HG03108 (cell line): ENCODE data around the gene KRTAP10-5.
"Not testable (repeated sequence)": the region's sequence is repeated elsewhere in the genome, so short reads cannot be mapped to it uniquely, and the experiment has no call there.

ENCODE experiments used
- ATAC-seq: cut with Tn5 transposase; IDR thresholded peaks from one replicate; pipeline ENCODE4 v1.9.1; 2021; ENCODE audit warnings: moderate library complexity; ENCODE audit not compliant: unreplicated experiment

The KRTAP10-5 gene

DNA sequence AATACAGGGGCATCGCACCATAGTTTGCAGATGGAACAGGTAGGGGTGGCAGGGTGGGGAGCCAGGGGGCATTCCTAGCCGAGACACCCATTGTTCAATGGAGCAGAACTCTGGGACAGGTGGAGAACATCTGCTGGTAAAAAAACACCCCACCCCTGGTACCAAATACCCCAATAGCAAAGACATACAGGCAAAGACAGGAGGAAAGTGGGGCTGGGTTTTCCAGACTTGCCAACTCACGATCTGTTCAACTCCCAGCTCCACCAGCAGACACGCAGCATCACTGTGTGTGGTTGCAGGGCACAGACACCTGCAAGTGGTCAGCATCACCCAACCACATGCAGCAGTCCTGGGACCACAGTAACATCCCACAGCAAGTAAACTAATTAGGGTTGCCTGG lies 31.1 kb upstream of the KRTAP10-5 start:
- ATAC-seq, result no peak

DNA sequence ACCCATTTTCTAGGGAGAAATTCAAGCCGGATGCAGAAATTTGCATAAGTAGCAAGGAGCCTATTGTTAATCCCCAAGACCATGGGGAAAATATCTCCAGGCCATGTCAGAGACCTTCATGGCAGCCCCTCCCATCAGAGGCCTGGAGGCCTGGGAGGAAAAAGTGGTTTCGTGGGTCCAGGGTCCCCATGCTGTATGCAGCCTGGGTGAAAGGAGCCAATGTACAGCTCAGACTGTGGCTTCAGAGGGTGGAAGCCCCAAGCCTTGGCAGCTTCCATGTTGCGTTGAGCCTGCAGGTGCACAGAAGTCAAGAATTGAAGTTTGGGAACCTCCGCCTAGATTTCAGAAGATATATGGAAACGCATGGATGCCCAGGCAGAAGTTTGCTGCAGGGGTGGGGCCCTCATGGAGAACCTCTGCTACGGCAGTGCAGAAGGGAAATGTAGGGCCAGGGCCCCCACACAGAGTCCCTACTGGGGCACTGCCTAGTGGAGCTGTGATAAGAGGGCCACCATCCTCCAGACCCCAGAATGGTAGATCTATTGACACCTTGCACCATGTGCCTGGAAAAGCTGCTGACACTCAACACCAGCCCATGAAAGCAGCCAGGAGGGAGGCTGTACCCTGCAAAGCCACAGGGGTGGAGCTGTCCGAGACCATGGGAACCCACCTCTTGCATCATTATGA lies 29.9 kb upstream of the KRTAP10-5 start:
- not testable (repeated sequence) for ATAC-seq

DNA sequence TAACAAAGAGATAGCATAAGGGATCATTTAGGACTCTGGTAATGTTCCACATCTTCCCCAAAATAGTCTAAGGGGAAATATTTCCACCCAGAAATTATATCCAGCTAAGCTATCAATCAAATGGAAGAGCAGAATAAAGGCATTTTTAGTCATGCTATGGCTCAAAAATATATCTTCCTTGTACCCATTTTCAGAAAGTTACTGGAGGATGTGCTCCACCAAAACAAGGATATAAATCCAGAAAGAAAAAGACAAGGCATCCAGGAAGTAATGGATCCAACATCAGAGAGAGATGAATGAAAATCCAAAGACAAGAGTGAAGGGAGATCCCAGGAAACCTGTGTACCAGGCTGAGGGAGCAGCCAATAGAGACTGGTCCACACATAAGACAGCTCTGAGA lies 28.8 kb upstream of the KRTAP10-5 start:
- ATAC-seq, result no peak

DNA sequence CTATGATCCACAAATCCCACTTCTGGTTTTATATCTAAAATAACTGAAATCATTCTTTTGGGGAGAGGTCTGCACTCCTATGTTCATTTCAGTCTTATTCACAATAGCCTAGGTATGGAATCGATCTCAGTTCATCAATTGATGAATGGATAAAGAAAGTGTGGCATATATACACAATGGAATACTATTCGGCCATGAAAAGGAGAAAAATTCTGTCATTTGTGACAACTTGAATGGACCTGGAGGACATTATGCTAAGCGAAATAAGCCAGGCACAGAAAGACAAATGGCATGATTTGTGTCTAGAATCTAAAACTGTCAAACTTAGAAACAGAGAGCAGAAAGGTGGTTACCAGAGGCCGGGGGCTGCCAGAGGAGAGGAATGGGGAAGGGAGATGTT lies 26.1 kb upstream of the KRTAP10-5 start:
- ATAC-seq, result no peak

DNA sequence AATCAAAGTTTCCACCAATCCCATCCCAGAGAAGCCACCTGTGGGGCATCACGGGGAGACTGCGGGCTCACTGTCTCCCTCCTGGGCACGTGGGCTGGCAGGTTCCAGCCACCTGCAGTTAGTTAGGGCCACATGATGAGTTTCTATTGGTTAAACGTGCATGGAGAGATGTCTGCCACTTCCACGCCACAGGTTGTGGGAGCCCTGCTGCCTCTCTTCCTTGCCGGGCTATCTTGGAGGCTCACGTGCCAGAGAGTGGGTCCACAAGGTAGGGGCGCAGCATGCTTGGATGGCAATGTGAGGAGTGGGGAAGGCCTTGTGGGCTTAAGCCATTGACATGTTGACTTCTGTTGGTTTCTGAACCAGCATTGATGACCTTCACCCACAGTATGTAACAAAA lies 23.5 kb upstream of the KRTAP10-5 start:
- ATAC-seq, result no peak

DNA sequence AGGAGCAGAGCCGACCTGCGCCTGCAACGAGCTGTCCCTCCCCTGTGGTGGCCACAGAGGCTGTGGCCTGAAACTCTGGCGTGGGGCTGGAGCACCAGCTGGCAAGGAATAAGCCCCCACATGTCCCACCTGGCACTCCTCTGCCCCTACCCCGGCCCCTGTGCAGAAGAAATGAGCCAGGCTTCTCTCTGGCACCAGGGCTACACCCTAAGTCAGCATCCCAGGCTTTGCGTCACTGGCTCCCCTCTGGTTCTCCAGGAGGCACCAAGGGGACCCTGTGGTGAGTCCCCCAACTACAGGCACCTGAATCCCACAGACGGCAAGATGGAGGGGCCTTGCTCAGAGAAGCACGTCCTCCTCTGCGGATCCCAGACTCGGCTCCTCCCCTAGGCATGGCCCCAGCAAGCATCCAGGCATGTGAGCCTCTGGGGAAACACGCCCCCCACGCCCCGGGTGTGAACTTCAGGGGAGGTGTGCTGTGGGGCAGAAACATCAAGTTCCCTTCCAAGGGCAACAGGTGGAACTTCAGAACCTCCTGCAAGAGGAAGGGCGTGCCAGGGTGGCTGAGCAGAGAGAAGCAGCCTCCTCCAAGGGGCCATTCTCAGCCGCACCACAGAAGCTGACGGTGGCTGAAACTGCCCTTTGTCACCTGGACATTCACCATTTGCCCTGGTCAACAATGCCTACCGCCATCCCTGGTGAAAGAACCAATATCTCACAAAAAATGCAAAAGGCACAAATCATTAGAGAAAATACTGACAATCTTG lies 22.9 kb upstream of the KRTAP10-5 start:
- ATAC-seq, result no peak

DNA sequence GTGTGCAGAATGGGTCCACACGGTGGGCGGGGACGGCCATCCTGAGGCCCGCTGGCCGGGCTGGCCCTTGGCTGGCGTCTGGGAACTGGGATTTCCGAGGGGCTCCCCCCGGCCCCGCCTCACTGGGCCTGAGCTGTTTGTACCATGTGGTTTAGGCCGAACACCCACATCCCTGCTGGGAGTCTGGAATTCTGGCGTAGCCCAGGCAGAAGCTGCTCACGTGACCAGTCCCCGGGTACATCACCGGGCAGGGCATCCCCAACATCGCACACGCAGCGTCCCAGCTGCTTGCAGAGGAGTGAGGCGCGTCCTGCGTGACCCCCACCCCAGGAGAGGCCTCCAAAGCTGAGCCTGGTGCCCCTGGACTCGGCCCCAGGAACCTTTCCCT lies 22.1 kb upstream of the KRTAP10-5 start:
- no peak for ATAC-seq

DNA sequence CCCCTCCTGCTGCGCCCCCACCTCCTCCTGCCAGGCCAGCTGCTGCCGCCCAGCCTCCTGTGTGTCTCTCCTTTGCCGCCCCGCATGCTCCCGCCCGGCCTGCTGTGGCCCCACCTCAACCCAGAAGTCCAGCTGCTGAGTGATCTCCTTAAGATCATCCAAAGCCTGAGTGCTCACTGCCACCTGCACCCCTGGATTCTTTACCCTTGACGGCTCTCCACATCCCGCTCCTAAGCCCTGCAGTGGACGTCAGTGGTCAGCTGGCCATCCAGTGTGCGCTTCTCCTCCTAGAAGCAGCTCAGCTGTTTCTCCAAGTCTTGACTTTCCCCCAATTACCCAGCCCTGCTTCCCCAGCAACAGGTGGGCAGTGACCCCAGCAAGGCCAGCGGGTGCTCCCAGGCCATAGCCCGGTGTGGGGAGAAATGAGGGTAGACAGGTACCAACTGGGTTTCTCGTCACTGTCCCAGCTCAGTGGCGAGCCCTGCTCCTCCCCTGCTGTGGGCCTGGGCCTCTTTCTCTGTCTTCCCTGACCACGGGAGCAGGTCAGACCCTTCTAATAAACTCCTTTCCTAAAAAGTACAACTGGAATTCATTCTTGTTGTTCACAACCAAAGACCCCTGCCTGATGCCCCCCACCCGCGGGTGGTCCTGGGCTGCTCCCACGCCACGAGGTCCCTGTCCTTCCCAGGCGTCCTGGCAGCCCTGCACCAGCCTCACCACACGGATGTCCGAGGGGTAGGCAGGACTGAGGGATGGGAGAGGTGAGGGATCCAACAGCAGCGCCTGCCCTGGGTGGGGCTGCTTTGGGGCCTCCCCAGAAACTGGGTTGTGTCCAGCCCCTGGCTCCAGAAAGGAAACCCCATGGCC lies 21.4 kb upstream of the KRTAP10-5 start:
- ATAC-seq, result no peak

DNA sequence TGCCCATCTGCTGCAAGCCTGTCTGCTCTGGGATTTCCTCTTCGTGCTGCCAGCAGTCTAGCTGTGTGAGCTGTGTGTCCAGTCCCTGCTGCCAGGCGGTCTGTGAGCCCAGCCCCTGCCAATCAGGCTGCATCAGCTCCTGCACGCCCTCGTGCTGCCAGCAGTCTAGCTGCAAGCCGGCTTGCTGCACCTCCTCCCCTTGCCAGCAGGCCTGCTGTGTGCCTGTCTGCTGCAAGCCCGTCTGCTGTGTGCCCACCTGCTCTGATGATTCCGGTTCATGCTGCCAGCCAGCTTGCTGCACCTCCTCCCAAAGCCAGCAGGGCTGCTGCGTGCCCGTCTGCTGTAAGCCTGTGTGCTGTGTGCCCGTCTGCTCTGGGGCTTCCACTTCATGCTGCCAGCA lies 20.7 kb upstream of the KRTAP10-5 start:
- not testable (repeated sequence) for ATAC-seq

DNA sequence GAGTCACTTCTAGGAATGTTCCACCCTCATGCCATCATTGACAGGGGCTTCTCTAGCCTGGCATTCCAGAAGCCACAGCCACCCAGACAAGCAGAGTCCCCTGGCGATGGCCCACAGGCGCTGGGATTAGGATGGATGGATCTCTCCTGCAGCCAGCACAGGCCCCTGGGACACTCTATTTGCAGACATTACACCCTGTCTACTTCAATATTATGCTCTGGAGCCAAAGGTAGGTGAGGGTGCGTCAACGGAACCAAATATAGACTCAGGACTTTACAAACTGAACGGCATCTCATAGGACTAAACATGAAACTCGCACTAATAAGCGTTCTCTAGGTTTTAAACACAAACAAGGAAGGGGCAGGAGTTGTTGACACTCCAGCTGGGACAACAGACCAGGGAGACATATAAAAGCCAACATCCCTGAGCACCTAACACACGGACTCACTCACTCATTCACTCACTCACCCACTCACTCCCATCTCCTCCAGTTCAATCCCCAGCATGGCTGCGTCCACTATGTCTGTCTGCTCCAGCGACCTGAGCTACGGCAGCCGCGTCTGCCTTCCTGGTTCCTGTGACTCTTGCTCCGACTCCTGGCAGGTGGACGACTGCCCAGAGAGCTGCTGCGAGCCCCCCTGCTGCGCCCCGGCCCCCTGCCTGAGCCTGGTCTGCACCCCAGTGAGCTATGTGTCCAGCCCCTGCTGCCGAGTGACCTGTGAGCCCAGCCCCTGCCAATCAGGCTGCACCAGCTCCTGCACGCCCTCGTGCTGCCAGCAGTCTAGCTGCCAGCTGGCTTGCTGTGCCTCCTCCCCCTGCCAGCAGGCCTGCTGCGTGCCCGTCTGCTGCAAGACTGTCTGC lies 19.9 kb upstream of the KRTAP10-5 start, which contains the start of gene KRTAP10-7:
TSS of gene KRTAP10-7 (plus strand) at position 480 of the 861 bp plus-strand sequence. CDS start at position 505, 25 bp downstream.
- ATAC-seq, result not testable (repeated sequence)

DNA sequence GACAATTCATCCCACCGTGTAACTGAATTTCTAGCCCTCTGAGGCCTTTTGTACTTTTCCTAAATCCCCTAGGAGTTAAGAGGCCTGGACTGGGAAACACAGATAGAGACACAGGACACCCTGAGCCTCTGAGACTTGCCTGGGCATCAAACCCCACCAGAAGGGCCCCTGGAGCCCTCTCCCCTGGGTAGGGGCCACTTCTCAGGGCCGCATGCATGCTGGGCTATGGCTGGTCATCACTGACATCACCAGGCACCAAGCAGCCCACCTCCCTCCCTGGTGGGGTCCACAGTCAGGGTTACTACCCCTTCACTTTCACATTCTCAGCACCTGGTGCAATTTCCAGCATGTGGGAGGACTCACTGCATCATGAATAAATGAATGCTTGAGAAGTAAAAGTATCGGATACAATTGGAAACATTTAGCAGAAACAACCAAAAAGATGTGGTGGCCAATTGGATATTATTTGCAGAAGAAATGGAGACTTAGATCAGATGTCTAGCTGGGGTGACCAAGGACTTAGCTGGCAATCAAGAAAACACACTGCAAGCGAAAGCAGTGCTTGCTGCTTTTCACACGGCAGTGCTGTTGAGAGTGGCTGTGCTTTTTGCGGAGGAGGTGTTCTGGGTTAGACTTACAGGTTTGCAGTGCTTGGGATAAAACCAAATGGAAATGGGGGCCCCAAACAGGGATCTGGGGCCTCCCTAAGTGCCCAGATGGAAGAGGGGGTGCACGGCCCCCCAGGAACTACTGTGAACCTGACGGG lies 19.0 kb upstream of the KRTAP10-5 start:
- no peak for ATAC-seq

DNA sequence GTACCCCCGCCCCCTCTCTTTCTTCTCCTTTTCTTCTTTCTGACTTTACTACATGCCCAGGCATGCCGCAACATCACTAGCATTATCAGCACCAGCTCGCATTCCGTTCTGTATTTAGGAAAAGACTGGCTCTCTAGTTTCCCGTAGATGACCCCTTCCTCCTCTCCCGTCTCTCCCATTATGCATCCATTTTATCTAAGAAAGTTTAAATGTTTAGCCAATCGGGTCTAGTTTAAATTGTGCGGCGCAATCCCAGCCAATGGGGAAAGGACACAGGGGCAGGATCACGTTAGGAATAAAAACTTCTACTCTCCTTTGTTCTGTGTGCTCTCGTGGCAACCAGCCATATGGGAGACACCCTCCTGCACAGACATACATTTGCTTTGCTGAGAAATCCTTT lies 17.7 kb upstream of the KRTAP10-5 start:
- ATAC-seq, result no peak

DNA sequence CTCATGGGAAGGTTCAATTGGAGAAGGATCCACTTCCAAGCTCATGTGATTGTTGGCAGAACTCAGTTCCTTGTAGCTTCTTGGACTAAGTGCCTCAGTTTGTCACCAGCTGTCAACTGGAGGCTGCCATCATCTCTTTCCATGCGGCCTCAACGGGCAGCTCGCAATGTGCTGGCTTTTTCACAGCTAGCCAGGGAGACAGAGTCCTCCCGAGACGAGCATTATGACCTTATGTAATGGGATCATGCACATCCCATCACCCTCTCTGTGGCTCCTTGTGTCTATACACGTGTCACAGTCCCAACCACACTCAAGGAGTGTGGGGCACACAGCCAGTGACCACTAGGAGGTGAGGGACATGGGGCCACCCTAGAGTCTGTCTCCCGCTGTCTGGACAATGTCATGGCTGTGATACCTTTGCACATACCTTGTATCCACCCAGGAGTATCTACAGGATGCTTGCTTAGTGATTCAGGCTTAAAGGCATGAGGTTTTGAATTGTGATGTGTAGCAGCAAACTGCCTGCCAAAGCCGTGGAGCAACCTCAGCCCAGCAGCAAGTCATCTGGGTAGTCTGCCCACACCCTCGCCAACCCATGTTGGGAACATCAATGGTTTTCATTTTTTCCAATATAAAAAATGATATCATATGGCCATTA lies 15.8 kb upstream of the KRTAP10-5 start:
- no peak for ATAC-seq

DNA sequence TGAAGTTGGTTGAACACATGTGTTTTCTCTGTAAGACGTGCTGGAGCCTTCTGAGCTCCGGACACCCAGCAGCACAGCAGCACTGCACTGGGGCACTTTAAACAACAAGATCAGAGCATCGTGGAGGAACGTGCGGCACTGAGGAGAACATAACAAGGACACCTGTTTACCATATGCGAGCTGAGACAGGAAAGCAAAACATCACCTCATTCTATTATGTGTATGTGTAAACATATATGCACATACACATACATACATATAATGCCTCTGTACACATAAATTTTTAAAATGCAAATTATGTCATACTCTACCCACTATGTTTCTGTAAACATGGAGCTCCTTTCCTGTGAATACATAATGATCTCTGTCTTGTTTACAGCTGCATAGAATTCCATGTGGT lies 15.1 kb upstream of the KRTAP10-5 start:
- ATAC-seq, result no peak

DNA sequence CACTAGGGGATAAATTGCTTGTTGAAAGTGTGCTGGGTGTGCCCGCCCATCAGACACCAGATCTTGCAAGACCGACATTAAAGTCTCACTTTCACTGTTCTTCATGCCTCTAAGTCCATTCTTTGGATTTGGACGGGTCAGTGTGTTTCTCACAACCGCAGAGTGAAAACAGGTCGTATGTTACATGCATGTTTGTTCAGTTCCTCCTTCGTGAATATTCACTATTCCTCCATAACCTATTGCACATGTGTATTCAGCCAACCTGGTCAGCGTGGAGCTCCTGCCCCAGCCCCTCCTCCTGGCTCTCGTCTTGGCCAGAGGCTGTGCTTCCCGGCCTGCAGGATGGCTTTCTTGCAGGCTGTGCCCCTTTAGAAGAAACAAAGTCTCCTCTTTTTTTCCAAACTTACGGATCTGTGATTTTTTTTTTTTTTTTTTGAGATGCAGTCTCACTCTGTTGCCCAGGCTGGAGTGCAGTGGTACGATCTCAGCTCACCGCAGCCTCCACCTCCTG lies 14.1 kb upstream of the KRTAP10-5 start:
- no peak for ATAC-seq

DNA sequence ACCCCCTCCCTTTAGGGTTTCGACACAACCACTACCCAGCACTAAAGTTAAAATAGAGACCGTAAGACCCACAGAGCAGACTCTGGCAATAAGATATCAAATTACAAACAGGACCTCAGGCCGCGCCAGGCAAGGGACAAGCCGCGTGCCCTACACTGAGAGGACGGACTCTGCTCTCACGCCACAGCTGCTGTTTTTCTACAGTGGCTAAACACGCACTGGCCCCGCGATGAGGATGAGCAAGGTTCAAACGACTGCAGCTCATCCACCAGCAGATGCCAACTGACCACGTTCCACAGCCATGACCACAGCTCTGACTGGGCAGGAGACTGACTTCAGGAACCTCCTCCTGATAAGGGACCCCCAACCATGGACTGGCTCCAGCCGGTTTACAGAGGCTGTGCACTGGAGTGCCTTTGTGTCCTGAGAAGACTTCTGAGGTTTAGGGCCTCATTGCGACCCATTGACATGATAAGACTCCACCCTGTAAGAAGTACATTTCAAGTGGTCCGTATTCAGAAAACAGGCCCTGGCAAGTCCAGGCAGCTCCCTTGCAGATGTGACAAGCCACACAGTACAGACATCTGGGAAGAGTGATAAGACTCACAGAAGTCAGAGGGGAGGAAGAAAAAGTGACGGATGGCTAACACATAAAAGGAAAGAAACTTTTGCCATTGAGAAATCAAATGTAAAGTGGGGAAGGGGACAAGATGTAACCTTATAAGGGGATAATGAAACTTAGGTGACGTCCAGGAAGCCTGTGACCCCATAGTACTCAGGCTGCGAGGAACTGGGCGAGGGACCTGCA lies 13.4 kb upstream of the KRTAP10-5 start:
- no peak for ATAC-seq

DNA sequence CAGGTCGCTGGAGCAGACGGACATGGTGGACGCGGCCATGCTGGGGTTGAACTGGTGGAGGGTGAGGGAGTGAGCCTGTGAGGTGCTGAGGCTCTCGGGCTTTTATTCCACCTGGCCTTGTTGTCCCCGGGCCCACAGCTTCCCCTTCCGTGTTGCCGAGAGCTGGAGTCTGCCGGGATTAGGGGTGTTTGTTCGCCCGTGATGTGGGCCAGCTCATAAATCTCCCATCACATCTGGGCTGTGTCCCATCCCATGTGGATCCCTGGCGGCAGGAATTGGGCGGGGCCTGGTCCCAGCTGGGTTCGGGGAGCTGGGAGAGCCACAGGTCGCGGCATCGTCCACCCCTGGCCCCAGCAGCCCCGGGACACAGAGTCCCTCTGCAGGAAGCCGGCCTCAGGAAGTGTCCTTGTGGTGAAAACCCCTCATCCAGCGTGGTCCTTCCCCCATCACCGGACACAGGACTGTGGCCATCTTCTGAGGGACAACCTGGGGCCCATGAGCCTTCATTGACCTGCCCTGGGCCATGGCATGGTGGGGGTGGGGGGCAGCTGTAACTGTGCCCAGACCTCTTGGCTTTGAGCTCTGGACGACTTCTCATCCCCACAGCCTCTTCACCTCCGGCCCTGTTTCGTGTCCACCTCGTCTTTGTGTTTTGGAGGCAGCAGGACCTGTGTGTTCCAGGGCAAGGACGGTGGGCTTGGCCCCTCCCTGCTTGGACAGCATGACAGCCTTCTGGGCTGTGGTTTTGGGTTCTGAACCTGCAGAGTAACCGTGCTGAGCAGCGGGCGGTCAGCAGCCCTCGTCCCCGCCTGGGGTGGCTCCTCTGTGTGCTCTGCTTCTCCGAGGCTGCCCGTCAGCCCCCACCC lies 12.3 kb upstream of the KRTAP10-5 start, which contains the start of gene KRTAP10-6:
TSS of gene KRTAP10-6 (minus strand) at position 60 of the 866 bp plus-strand sequence. CDS start at position 39, 21 bp downstream.
- ATAC-seq, result no peak
